T-helper 17 cell (primary cell): ENCODE measurements around the gene NR3C1. TPM values are rescaled to one million over a fixed set of nuclear protein-coding genes. Genes with fewer than 3 reads are reported as not detected.

Experiments
- ATAC-seq: fragments of 150-1000 bp; cut with Tn5 transposase; 2 replicates; pipeline ENCODE4 v1.10.0; 2021; ENCODE audit warnings: mild to moderate bottlenecking, moderate library complexity
- DNase-seq, 3 donors: peaks; one replicate each; pipeline versions ENCODE4 v3.0.0 to v3.0.0-alpha.2; 2020 to 2021
- H3K9me3 ChIP-seq: one replicate; pipeline ENCODE4 v1.7.0; 2013; ENCODE audit warnings: low read length, mild to moderate bottlenecking; ENCODE audit not compliant: control insufficient read depth, poor library complexity, severe bottlenecking
- H3K27ac Mint-ChIP-seq: one replicate; pipeline ENCODE4 v1.8.0; 2022; ENCODE audit warnings: mild to moderate bottlenecking, moderate library complexity, mixed read lengths
- H3K27me3 Mint-ChIP-seq: one replicate; pipeline ENCODE4 v1.8.0; 2022; ENCODE audit warnings: mixed read lengths
- H3K36me3 Mint-ChIP-seq: one replicate; pipeline ENCODE4 v1.8.0; 2022; ENCODE audit warnings: low read depth, mixed read lengths
- H3K4me1 Mint-ChIP-seq: one replicate; pipeline ENCODE4 v1.8.0; 2022; ENCODE audit warnings: mild to moderate bottlenecking, mixed read lengths
- H3K4me3 Mint-ChIP-seq: one replicate; pipeline ENCODE4 v1.8.0; 2022; ENCODE audit warnings: mild to moderate bottlenecking, moderate library complexity, mixed read lengths
- total RNA-seq, 4 donors: library from RNA in 2 of 4; stranded (reverse) in 2 of 4; gene quantifications; one replicate each; pipeline ENCODE4 v1.2.3 and lab custom pipeline; 2022 to 2026

Gene NR3C1
- total RNA-seq, result 100 to 1,000 TPM; 118 to 133 TPM
- 209 to 445 reads per million in 2 donors for total RNA-seq (lab: John Stamatoyannopoulos, UW)

DNA sequence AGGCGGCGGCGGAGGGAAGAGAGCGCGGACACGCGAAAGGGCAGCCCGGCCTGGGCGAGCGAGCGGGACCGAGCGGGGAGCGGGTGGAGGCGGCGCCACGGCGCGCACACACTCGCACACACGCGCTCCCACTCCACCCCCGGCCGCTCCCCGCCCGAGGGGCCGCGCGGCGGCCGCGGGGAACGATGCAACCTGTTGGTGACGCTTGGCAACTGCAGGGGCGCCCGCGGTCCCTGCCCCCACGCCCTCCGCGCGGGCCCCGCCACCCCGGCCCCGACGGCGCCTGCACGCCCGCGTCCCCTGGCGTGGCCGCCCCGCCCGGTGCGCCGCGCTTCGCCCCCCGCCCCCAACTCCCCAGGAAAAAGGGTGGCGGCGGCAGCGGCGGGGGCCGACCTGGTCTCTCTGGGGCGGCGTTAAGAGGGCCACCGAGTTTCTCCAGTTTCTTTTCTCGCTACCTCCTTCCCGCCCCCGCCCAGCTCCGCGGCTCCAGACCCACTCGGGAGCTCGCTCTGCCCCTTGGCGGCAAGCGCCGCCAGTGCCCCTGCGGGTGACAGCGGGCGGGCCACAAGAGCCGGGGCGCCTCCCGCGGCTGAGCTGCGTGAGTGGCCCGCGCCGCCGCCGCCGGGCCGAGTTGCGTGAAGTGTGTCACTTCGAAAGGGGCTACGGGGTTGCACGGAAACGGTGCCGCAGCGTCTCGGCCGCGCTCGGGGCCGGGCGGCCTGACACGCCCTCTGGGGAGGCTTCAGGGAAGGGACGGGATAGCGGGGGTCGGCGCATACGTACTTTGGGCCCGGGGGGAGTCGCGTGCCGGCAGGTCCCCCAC is at the start of gene NR3C1:
NR3C1 (minus strand) TSS at position 94 of the 823 bp plus-strand sequence. CDS start 2,847 bp downstream, outside the sequence.
- ATAC-seq (peak; percentile 78), DNase-seq (peak; percentile 84 to 85 (median 84))
- Mint-ChIP-seq H3K27ac (peak within 1 kb of the TSS; percentile 98), H3K4me1 (peaks cover 33% of the 10 kb centered on the region), H3K36me3 (no peaks in the 10 kb centered on the region), H3K4me3 (peak within 1 kb of the TSS; percentile 95), H3K27me3 (no peaks in the 10 kb centered on the region)
- no peaks in the 10 kb centered on the region for H3K9me3 ChIP-seq

DNA sequence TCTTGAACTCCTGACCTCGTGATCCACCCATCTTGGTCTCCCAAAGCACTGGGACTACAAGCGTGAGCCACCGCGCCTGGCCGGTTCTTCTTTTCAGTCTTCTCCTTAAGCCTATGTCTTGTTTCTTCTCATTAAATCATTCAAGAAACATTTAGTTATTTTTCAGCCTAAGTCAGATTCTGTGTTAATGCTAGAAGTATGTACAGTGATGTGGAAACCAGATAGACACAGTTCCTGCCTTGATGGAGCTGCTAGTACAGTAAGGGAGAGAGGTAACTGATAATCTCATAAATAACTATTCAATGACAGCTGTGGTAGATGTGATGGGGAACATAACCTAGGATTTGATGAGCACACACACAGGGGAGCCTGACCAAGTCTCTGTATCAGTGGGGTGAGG is 46.3 kb upstream of the NR3C1 start:
- ATAC-seq (no peak), DNase-seq (no peak)
- no peaks in the 10 kb centered on the region for H3K36me3 Mint-ChIP-seq
- H3K27me3 Mint-ChIP-seq, result no peaks in the 10 kb centered on the region
- H3K27ac Mint-ChIP-seq, result peak overlapping the region; percentile 69
- H3K4me3 Mint-ChIP-seq, result no peak overlapping the region
- H3K4me1 Mint-ChIP-seq, result peaks cover 4% of the 10 kb centered on the region
- no peaks in the 10 kb centered on the region for H3K9me3 ChIP-seq

DNA sequence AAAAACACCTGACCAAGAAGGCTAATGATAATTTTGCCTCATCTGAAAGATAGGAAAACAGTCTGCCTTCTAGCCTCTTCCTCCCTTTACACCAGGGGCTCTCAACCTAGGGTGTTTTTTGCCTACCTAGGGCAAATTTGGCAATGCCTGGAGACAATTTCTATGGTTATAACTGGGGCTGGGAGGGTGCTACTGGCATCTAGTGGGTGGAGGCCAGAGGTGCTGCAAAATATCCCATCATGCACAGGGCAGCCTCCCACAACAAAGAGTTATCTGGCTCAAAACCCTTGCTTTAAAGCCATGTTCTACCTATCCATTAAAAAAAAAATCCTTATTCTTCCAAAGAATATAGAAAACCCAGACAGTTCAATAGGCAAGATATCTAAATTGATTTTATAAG is 45.0 kb upstream of the NR3C1 start:
- Mint-ChIP-seq H3K27ac (peak overlapping the region; percentile 41), H3K36me3 (no peaks in the 10 kb centered on the region), H3K4me3 (no peak overlapping the region), H3K4me1 (peaks cover 4% of the 10 kb centered on the region), H3K27me3 (no peaks in the 10 kb centered on the region)
- peak; percentile 67 for ATAC-seq
- H3K9me3 ChIP-seq, result no peaks in the 10 kb centered on the region
- no peak for DNase-seq

DNA sequence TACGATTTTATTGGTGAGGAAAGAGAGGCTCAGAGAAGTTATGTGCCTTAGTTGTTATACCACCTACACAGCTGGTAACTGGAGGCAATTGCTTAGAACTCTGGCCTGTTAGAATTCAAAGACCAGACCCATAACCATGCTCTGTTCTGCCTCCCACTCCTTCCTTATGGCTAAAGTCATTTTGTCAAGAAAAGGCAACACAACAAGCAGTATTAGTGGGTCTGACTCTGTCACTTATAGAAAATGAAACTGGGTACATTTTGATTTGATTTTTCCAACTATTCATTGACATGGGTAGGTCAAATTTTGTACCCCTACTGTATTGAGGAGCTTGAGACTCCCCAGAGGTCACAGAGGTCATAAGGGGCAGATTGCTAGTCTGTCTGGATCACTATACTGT is 44.5 kb upstream of the NR3C1 start:
- DNase-seq (no peak), ATAC-seq (no peak)
- no peaks in the 10 kb centered on the region for H3K27me3 Mint-ChIP-seq
- peaks cover 4% of the 10 kb centered on the region for H3K4me1 Mint-ChIP-seq
- H3K36me3 Mint-ChIP-seq, result no peaks in the 10 kb centered on the region
- no peak overlapping the region for H3K27ac Mint-ChIP-seq
- H3K4me3 Mint-ChIP-seq, result no peak overlapping the region
- H3K9me3 ChIP-seq, result no peaks in the 10 kb centered on the region

DNA sequence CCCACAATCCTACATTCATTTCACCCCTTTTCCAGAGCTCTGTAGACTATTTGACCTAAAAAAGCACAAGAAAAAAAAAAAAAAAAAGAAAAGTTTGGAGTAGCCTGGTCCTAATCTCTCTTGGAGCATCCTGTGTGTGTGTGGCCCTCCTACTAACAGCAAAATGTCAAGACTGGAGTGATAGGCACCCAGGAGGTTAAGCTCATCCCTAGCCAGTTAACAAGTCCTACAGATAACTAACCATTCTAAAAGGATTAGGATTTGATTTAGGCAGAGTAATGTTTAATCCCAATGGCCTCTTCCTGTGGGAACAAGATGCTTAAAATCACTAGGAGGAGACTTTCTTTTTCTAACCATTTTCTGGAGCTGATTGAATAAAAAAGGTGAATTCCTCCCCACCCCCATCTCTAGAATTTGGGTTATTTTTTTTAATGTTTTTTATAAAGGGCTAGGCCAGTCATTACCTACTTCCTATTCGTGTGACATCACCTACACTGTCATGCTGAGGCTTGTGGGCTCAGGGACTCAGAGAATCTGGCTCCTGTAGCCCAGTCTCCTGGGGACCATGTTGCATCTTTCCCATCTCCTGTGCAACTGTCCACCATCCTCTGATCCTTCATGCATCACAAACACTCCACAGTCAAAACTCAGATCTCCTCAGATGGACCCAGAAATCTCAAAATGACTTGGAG is 43.2 kb upstream of the NR3C1 start:
- DNase-seq (no peak), ATAC-seq (peak; percentile 86)
- Mint-ChIP-seq H3K27me3 (no peaks in the 10 kb centered on the region), H3K36me3 (no peaks in the 10 kb centered on the region), H3K4me1 (peaks cover 4% of the 10 kb centered on the region), H3K27ac (peak overlapping the region; percentile 70), H3K4me3 (no peak overlapping the region)
- no peaks in the 10 kb centered on the region for H3K9me3 ChIP-seq

DNA sequence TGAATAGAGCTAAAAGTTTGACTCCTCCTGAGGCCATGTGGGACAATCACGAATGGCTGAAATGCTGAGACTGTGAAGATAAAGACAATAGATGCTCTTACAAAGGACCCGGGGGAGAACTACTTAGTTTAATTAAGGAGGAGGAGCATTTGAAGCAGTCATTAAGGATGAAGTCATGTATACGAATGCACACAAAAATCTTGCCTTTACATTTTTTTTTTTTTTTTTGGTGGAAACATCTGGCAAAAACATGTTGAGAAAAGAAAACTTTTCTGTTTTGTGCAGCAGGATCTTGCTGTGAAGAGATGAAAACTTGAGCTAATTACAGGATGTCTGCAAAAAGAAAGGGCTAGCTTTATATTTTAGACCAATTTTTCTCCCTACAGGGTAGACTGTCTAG is 42.3 kb upstream of the NR3C1 start:
- Mint-ChIP-seq H3K27me3 (no peaks in the 10 kb centered on the region), H3K4me1 (peaks cover 4% of the 10 kb centered on the region), H3K27ac (peak overlapping the region; percentile 70), H3K36me3 (no peaks in the 10 kb centered on the region), H3K4me3 (no peak overlapping the region)
- no peaks in the 10 kb centered on the region for H3K9me3 ChIP-seq
- DNase-seq, result no peak
- no peak for ATAC-seq

DNA sequence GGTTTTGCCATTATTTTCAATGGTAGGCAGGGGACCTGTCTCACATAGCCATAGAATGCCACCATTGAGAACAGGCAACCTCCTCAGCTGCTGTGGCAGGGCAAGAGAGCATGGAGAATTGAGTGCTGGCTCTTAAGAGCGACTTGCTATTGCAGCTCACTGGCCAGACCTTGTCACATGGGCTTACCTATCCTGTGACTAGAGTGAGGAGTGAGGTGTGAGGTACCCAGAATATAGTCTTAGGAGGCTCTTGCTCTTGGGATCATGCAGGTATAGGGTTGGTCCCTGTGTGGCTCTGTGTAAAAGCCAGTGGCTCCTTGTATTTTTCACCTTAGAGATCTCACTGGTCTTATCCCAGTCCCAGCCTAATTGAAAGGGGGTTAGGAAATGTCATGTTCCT is 39.8 kb upstream of the NR3C1 start:
- ATAC-seq (no peak), DNase-seq (no peak)
- Mint-ChIP-seq H3K36me3 (no peaks in the 10 kb centered on the region), H3K4me3 (no peak overlapping the region), H3K27me3 (no peaks in the 10 kb centered on the region), H3K27ac (no peak overlapping the region), H3K4me1 (peaks cover 8% of the 10 kb centered on the region)
- no peaks in the 10 kb centered on the region for H3K9me3 ChIP-seq

DNA sequence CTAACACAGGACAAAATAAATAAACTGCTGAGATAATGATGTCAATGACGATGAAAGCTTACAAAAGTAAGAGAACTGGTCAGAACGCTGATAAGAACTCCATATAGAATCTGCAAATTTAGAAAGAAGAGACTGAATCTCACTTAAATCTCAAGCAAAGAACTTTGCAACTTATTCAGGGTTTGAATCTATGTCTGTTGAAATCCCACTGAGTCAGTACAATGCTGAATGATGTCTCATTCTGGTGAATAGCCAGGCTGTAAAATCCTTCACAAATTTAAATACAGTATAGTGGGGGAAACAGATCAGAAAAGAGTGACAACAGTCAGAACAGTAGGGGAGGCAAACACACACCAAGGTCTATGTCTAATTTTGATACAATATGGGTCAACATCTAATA is 38.9 kb upstream of the NR3C1 start:
- H3K27me3 Mint-ChIP-seq, result no peaks in the 10 kb centered on the region
- peak overlapping the region; percentile 67 for H3K27ac Mint-ChIP-seq
- H3K4me1 Mint-ChIP-seq, result peaks cover 8% of the 10 kb centered on the region
- H3K4me3 Mint-ChIP-seq, result no peak overlapping the region
- no peak for ATAC-seq
- DNase-seq, result no peak
- no peaks in the 10 kb centered on the region for H3K36me3 Mint-ChIP-seq
- H3K9me3 ChIP-seq, result no peaks in the 10 kb centered on the region

DNA sequence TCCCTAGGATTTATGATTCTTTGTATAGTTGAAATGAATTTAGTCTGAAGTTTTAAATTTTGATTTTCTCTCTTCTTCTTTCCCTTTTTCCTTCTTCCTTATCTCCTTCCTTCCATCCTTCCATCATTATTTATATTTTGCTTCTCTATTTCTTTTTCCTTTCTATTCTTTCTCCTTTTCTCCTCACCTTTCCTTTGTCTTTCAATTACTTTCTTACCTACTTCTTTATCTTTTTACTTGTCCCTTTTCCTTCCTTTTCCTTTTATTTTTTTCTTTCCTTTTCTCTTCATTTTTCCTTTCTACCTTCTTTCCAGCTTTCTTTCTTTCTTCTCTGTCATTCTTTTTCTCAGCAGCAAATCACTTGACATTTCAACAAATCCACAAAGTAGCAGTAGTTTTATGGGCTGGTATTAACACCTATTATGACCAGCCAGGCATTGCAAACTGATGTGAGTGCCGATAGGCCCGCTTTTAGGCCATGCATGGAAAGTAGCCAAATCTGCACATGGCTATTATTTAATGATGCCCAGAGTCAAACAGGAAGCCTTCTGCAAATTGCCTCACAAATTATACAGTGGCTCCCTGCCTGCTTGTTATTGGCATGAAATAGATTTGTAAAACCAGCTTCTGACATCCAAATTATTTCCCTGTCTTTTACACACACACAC is 37.1 kb upstream of the NR3C1 start:
- H3K27ac Mint-ChIP-seq, result peak overlapping the region; percentile 8
- peaks cover 14% of the 10 kb centered on the region for H3K4me1 Mint-ChIP-seq
- no peaks in the 10 kb centered on the region for H3K36me3 Mint-ChIP-seq
- ATAC-seq, result no peak
- no peak for DNase-seq
- no peaks in the 10 kb centered on the region for H3K9me3 ChIP-seq
- no peaks in the 10 kb centered on the region for H3K27me3 Mint-ChIP-seq
- H3K4me3 Mint-ChIP-seq, result peak overlapping the region; percentile 26

DNA sequence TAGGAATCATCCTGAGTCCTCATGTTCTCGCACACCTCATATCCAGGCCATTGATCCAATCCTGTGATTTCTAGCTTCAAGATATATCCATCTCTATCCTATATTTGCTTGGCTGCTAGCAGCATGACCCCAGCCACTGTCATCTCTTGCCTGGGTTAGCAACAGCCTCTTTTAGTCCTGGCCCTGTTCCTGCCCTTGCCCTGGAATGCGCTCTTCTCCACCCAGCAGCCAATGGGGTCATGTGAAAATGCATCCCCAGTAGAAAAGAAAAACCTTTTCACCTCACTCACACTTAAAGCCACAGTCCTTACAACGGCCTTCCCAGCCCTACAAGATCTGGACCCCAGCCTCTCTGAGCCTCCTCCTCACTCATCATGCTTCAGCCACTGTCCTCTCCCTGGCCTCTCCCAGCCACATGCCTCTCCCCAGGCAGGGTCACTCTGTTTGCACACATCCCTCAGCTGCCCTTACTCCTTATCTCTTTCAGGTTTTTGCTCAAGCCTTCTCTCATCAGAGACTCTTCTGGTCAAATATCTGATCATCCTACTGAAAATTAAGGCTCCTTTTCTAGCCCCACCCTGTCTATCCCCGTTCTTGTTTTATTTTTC is 34.3 kb upstream of the NR3C1 start:
- H3K9me3 ChIP-seq, result no peaks in the 10 kb centered on the region
- no peaks in the 10 kb centered on the region for H3K27me3 Mint-ChIP-seq
- ATAC-seq, result no peak
- H3K4me1 Mint-ChIP-seq, result peaks cover 33% of the 10 kb centered on the region
- DNase-seq, result no peak
- H3K27ac Mint-ChIP-seq, result no peak overlapping the region
- no peak overlapping the region for H3K4me3 Mint-ChIP-seq
- peaks cover 2% of the 10 kb centered on the region for H3K36me3 Mint-ChIP-seq

DNA sequence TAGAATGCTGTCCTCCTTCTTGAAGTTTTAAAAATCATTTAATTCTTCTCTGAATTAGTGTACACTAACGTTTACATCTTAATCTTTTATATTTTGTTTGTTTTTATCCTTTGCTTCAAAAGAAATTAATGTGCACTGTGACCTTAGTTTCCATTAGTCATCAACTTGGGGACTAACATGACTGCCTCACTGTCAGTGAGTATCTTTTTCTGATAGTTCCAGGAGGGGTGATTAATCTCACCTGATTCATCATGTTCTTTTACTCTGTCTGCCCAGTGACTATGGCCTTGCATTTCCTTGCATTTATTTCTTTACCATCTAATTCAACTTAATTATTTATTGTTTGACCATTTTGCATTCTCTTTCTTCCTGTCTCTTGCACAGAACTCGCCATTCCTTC is 33.4 kb upstream of the NR3C1 start:
- Mint-ChIP-seq H3K4me1 (peaks cover 37% of the 10 kb centered on the region), H3K27ac (peak overlapping the region; percentile 98), H3K4me3 (peak overlapping the region; percentile 39), H3K27me3 (no peaks in the 10 kb centered on the region), H3K36me3 (peaks cover 2% of the 10 kb centered on the region)
- DNase-seq, result no peak
- no peaks in the 10 kb centered on the region for H3K9me3 ChIP-seq
- no peak for ATAC-seq

DNA sequence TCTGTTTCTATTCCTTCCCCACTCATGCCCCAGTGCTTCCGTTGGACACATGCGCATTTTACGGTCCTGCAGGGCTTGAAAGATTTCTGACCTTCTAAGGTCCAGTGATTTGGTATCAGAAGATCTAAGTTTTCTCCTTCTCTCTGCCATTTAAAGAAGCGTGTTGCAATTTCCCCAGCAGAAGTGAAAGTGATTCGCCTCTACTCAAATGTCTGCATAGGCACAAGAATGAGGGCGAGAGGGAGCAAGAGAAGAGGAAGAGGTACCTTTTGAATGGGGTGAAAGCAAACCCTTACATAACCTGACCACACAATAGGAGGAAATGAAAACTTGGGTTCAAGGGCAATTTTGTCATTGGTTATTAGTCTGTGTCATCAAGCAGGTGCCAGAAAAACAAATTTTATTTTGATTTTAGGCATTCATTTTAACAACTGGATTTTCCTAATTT is 31.7 kb upstream of the NR3C1 start:
- peaks cover 2% of the 10 kb centered on the region for H3K36me3 Mint-ChIP-seq
- H3K27me3 Mint-ChIP-seq, result no peaks in the 10 kb centered on the region
- peak overlapping the region; percentile 97 for H3K4me3 Mint-ChIP-seq
- no peaks in the 10 kb centered on the region for H3K9me3 ChIP-seq
- peak overlapping the region; percentile 98 for H3K27ac Mint-ChIP-seq
- peak in 1 of 3 donors; percentile 13 for DNase-seq
- H3K4me1 Mint-ChIP-seq, result peaks cover 40% of the 10 kb centered on the region
- ATAC-seq, result peak; percentile 69
